ENCODE data around the gene NCOR1. TPM values are rescaled to one million over a fixed set of nuclear protein-coding genes. Genes with fewer than 3 reads are reported as not detected.

Gene NCOR1
- total RNA-seq, 4 donors from 2014 or later: 96.9 to 158 (median 133) TPM

- TF ChIP-seq, protein P1, sequence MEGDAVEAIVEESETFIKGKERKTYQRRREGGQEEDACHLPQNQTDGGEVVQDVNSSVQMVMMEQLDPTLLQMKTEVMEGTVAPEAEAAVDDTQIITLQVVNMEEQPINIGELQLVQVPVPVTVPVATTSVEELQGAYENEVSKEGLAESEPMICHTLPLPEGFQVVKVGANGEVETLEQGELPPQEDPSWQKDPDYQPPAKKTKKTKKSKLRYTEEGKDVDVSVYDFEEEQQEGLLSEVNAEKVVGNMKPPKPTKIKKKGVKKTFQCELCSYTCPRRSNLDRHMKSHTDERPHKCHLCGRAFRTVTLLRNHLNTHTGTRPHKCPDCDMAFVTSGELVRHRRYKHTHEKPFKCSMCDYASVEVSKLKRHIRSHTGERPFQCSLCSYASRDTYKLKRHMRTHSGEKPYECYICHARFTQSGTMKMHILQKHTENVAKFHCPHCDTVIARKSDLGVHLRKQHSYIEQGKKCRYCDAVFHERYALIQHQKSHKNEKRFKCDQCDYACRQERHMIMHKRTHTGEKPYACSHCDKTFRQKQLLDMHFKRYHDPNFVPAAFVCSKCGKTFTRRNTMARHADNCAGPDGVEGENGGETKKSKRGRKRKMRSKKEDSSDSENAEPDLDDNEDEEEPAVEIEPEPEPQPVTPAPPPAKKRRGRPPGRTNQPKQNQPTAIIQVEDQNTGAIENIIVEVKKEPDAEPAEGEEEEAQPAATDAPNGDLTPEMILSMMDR (IDR thresholded peaks at IDR 0.05; ENCODE audit: low read depth): no peak
Observed at GRCh38 chr17:16187642-16188041, 27.7 kb downstream of the NCOR1 start.

DNA sequence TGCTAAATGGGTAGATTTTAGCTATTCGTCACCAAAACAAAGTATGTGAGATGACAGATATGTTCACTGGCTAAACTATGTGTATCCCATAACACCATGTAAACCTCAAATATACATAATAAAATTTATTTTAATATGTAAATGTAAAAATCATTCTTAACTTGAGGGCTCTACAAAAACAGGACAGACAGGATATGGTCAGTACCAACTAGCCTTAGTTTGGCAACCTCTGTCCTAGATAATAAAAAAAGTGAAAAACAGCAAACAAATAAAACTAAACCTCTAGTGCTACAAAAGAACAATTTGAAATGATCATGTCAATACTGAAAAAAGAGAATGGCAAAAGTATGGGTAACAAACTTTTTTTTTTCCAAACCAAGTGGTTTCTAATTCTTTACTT is 33.8 kb downstream of the NCOR1 start:
- TF ChIP-seq, protein P1 (IDR thresholded peaks at IDR 0.05; ENCODE audit: low read depth): no peak

DNA sequence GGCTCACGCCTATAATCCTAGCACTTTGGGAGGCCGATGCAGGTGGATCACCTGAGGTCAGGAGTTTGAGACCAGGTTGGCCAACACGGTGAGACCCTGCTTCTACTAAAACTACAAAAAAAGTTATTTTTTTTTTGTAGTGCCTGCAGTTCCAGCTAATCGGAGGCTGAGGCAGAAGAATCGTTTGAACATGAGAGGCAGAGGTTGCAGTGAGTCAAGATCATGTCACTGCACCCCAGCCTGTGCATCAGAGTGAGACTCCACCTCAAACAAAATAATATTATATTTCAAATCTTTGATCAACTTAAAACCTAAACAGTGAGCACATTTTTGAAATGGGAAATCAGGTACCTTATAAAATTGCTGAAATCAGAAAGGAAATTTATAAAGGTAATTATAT is 36.5 kb downstream of the NCOR1 start:
- TF ChIP-seq, protein P1 (IDR thresholded peaks at IDR 0.05; ENCODE audit: low read depth): no peak

GRCh38 chr17:16171613-16172012 is 43.7 kb downstream of the NCOR1 start:
- TF ChIP-seq, protein P1 (IDR thresholded peaks at IDR 0.05; ENCODE audit: low read depth): no peak

DNA sequence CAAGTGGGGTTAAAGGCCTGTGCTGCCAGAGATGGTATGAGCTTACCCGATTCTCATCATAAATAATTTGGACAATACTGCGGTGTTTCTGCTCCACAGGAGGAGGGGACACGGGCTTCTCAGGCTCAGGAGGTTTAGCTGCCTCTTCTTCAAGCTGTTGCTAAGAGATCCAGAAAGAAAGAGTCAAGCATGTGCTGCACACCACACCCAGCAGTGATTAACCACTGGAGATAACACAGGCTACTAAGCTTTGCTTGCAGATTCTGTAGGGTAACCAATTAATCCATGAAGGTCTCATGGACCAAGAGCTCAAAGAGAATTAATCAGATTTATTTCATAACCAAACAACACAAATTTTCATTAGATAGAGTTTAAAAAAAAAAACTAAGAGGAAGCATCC is 56.6 kb downstream of the NCOR1 start:
- TF ChIP-seq, protein P1 (IDR thresholded peaks at IDR 0.05; ENCODE audit: low read depth): no peak

DNA sequence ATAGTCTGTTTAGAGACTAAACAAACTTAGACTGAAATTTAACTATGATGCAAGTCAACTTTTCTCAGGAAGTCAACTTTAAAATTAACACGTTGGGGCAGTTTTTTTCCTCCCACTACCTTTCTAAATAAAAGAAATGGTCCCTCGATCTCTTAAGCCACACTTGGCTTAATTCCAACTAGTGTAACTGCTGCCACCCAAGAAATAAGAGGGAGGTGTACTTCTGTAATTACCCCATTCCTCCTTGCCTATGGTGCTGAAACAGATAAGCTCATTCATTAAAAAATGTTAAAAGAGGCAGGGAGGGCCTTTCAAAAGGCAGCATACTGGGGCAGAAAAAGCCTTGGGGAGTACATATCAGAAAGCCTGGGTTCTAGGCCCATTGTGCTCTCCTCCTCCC is 59.8 kb downstream of the NCOR1 start:
- TF ChIP-seq, protein P1 (IDR thresholded peaks at IDR 0.05; ENCODE audit: low read depth): no peak

DNA sequence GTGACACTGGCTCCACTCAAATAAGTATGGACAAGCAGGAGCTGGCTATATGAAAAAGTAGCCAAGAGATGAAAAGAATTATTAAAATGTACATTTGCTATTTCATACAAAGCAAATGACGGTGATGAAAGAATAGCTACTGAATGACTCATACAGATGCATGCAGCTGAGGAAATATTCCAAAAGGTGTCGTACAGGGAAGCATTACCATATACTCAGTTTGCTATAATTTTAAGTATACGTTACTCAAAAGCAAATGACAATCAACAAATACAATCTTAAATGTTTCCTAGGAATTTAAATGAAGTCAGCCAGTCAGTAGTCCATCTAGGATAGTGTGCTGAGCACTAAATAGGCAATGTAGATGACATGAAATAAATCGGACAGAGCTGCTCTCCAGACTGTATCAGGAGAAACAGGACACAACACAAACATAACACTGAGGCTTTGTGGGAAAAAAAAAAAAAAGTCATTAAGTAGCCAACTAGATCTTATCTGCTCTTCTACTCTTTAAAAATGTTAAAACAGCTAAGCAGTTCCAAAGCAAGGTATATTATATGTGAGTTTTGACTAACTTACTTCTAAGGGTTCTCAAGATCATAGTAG is 65.0 kb downstream of the NCOR1 start:
- TF ChIP-seq, protein P1 (IDR thresholded peaks at IDR 0.05; ENCODE audit: low read depth): no peak

Measured in subcutaneous adipose tissue (tissue), 4 donors.